Heart left ventricle (tissue), 13 donors: Measurements from ENCODE around the gene RERG.

Source experiments
- CTCF ChIP-seq, 12 donors: fragments of 200-600 bp; sonication (generic) in 4 of 12; IDR thresholded peaks; one replicate each; pipeline versions ENCODE4 v1.5.0 to v1.8.0; 2018 to 2022; ENCODE audit warnings: antibody characterized with exemption in 12 of 12, mild to moderate bottlenecking in 5 of 12
- POLR2A ChIP-seq, 2 donors: fragments of 450-650 bp; IDR thresholded peaks; one replicate each; pipeline ENCODE4 v1.6.1; 2017; ENCODE audit warnings: antibody characterized with exemption in 2 of 2, mild to moderate bottlenecking in 2 of 2, moderate library complexity in 2 of 2
- donor health status: ischemic (EF 13 %, LVEDD 7.1; RV severe dilation, severe dysfunction).
- donor health status: DM: no; HTN: yes; CAD: no.
- donor health status: DM: no; HTN: no; CAD: no.
- donor health status: ischemic (EF 25% LVEDD 6.9; RV normal size, moderate dysfunction).
- donor health status: ischemic (EF 25% LVEDD 5.7; RV mildly dilated, moderate dysfunction).
- donor health status: ischemic (EF 35%, LVEDD 5.7; RV mildly dilated, moderate dysfunction).
- donor health status: nonischemic (EF 11% LVEDD 7.7; RV severe dilation, severe dysfunction).
- donor health status: DM: yes; HTN: yes; CAD: no.
- donor health status: PGD.
- donor health status: ischemic (EF 29% LVEDD 5.4; RV normal size, mild dysfunction).
- donor health status: nonischemic (EF 23%, LVEDD 6.1; RV moderate dilation, normal function).

- TF ChIP-seq POLR2A (IDR thresholded peaks at IDR 0.05) (no peak), CTCF (IDR thresholded peaks at IDR 0.05) (no peak)
These were observed 19.8 kb downstream of the RERG start for GRCh38 chr12:15201456-15201855.
